ENCODE measurements around the gene ITGA5. TPM values are rescaled to one million over a fixed set of nuclear protein-coding genes. Genes with fewer than 3 reads are reported as not detected.

ITGA5 gene
- total RNA-seq, 1 experiment from 2014 or later: 12.2 TPM

- Histone ChIP-seq H3K14ac (ENCODE audit: insufficient read depth, low read length) (no peak overlapping the region), H3K23me2 (ENCODE audit: insufficient read length, low read depth, low read length, poor library complexity, severe bottlenecking) (peaks cover 4% of the 10 kb centered on the region), H3K79me2 (ENCODE audit: insufficient read depth, low read length) (no peaks in the 10 kb centered on the region), H3K27ac (ENCODE audit: insufficient read length, low read depth, low read length) (no peak overlapping the region), H3K4me2 (ENCODE audit: insufficient read depth, insufficient read length, low read length) (no peak overlapping the region), H3K4ac (ENCODE audit: low read depth, low read length) (no peak overlapping the region), H3K9ac (ENCODE audit: extremely low read depth, insufficient read length, low read length) (no peak overlapping the region), H2AFZ (ENCODE audit: low read length) (no peak overlapping the region), H4K91ac (ENCODE audit: insufficient read length, low read depth, low read length) (no peak overlapping the region), H2BK120ac (ENCODE audit: low read depth, low read length, poor library complexity, severe bottlenecking) (no peak overlapping the region), H3K9me3 (ENCODE audit: control insufficient read depth, low read depth, low read length) (no peaks in the 10 kb centered on the region), H3K56ac (ENCODE audit: insufficient read length, low read depth, low read length) (no peak overlapping the region), H2AK5ac (ENCODE audit: insufficient read length, low read length) (no peak overlapping the region), H3K18ac (ENCODE audit: insufficient read length, low read depth, low read length) (no peak overlapping the region), H4K20me1 (ENCODE audit: control insufficient read depth, insufficient read depth, insufficient read length) (no peaks in the 10 kb centered on the region), H3K27me3 (ENCODE audit: insufficient read depth, low read length) (no peaks in the 10 kb centered on the region; the same call in 1 of the 2 replicates), H3K23ac (ENCODE audit: insufficient read length, low read depth, low read length) (no peak overlapping the region), H2BK12ac (ENCODE audit: insufficient read length, low read depth, low read length) (no peak overlapping the region), H3T11ph (ENCODE audit: low read length) (no peak overlapping the region), H3K79me1 (ENCODE audit: insufficient read depth, low read depth, low read length, poor library complexity, severe bottlenecking) (no peaks in the 10 kb centered on the region), H2BK15ac (ENCODE audit: low read depth, low read length) (no peak overlapping the region), H3K4me1 (ENCODE audit: insufficient read depth, low read length) (peaks cover 9% of the 10 kb centered on the region; the same call in 1 of the 2 replicates), H4K8ac (replicated peaks; ENCODE audit: insufficient read length, low read depth, low read length) (no peak overlapping the region), H4K5ac (ENCODE audit: insufficient read length, low read depth, low read length) (no peak overlapping the region), H2BK20ac (ENCODE audit: low read depth, low read length, poor library complexity, severe bottlenecking) (no peak overlapping the region), H2BK5ac (ENCODE audit: insufficient read length, low read length) (no peak overlapping the region)
- Mint-ChIP-seq H3K27ac (no peak overlapping the region), H3K27me3 (ENCODE audit: low read depth) (peaks cover 90% of the 10 kb centered on the region), H3K4me3 (no peak overlapping the region), H3K36me3 (ENCODE audit: insufficient read depth in 1 of 3, low read depth in 3 of 3) (no peaks in the 10 kb centered on the region), H3K4me1 (peaks cover 41 to 48% of the 10 kb centered on the region in 2 experiments), H3K9me3 (peaks cover 3% of the 10 kb centered on the region in 2 experiments; a peak in 3 of 5 replicates)
- no peak for TF ChIP-seq CTCF (conservative IDR thresholded peaks at IDR 0.05)
- DNase-seq: no peak
- WGBS (ENCODE audit: extremely low coverage, insufficient read length, low lambda C conversion rate): no CpG with 5 or more reads among the region's 3 CpGs
These were observed 5.2 kb upstream of the ITGA5 start for GRCh38 chr12:54424224-54424623.
